ENCODE results near the gene GPR149. TPM values are rescaled to one million over a fixed set of nuclear protein-coding genes. Genes with fewer than 3 reads are reported as not detected.

GPR149 gene
- total RNA-seq, 1 donor from 2014 or later: not detected

- intact Hi-C loops (cut with DNase I): no loop called here
- DNase-seq (ENCODE audit: low spot score): no peak
Measured at GRCh38 chr3:154349223-154349622, 80.8 kb downstream of the GPR149 start.

DNA sequence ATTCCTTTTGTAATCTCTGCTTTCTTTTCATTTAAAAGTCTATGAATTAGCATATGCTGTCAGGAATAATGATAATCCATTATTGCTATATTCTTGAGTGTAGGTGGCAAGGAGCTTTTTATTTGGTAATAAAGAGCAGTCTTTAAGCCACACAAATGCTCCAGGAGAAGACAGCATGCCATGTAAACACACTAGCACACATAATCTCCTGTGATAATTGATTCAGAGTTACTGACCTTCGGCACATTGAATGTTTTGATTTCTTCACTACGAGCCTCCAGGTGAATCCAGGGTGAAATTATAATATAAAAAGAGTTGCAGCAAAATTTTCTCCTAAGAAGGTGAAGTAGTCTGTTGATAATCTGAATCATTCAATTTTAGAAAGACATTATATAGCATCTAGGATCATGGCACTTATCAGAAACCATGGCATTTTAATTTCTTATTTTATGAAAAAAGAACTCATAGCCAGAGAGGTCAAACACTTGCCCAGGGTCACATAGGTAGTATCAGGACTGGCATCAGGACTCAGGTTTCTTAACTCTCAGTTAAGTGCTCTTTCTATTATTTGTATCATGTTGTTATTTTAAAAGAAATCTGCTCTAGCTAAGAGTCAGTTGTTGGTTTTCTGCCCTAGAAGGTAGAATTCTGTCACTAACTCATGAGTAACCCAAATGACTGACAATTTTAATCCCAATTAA is 84.4 kb downstream of the GPR149 start:
- no peak for DNase-seq (ENCODE audit: low spot score)

GRCh38 chr3:154338570-154338969 is 91.4 kb downstream of the GPR149 start:
- intact Hi-C loops (cut with DNase I): loop anchor here (5.0 to 10.0 kb wide), 2 partner anchors 984 to 1366 kb away; no protein-coding TSS in a partner anchor
- no peak for DNase-seq (ENCODE audit: low spot score)

More for the DNA sequence above, 84.4 kb downstream of the GPR149 start:
- intact Hi-C loops (cut with DNase I): no loop called here

- no peak for DNase-seq (ENCODE audit: low spot score)
- intact Hi-C loops (cut with DNase I): loop anchor here (5.0 to 10.0 kb wide), 2 partner anchors 984 to 1367 kb away; no protein-coding TSS in a partner anchor
Measured at GRCh38 chr3:154338008-154338407, 92.0 kb downstream of the GPR149 start.

DNA sequence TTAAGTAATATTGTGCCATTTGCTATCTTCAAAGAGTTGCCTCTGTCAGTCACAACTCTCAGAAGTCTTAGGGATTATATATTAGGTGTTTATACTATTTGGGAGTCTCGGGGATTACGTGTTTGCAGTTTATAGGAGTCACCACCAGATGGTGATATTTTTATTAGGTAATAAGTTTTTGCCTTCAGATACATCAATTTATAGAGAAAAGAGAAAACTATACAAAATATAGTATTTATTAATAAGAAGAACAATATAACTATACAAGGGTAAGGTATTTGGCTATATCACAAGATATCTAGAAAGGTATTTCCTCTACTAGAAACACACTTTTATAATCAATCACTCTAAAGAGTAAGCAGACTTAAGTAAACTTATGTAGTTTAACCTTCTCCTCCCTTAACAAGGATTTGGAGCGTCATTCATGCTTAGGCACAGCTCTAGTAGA is 95.0 kb downstream of the GPR149 start:
- intact Hi-C loops (cut with DNase I): loop anchor here (5.0 to 10.0 kb wide), 2 partner anchors 987 to 1370 kb away; no protein-coding TSS in a partner anchor
- no peak for DNase-seq (ENCODE audit: low spot score)

DNA sequence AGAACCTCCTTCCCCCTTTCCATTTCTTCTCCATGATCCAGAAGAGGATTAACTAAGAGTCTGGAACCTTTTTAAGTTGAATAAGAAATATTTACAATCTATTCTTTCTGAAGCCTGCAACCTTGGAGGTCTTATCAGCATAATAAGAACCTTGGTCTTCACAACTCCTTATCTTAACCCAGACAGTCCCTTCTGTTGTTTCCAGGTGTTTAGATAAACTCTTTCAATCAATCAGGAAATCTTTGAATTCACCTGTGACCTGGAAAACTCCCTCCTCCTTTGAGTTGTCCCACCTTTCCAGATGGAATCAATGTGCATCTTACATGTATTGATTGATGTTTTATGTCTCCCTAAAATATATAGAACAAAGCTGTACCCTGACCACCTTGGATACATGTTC is 102.1 kb downstream of the GPR149 start:
- DNase-seq (ENCODE audit: low spot score): no peak
- intact Hi-C loops (cut with DNase I): no loop called here

GRCh38 chr3:154324919-154325318 is 105.1 kb downstream of the GPR149 start:
- no peak for DNase-seq (ENCODE audit: low spot score)
- intact Hi-C loops (cut with DNase I): no loop called here

- intact Hi-C loops (cut with DNase I): no loop called here
- peak; percentile 94 for DNase-seq (ENCODE audit: low spot score)
Measured at GRCh38 chr3:154323891-154324738, 105.9 kb downstream of the GPR149 start, which contains the start of gene DHX36. Gene DHX36, minus strand, starts transcription at chr3:154324487. Its CDS starts 71 bp downstream, at chr3:154324416.

- no peak for DNase-seq (ENCODE audit: low spot score)
Measured at GRCh38 chr3:154316974-154317767, 112.8 kb downstream of the GPR149 start.

DNA sequence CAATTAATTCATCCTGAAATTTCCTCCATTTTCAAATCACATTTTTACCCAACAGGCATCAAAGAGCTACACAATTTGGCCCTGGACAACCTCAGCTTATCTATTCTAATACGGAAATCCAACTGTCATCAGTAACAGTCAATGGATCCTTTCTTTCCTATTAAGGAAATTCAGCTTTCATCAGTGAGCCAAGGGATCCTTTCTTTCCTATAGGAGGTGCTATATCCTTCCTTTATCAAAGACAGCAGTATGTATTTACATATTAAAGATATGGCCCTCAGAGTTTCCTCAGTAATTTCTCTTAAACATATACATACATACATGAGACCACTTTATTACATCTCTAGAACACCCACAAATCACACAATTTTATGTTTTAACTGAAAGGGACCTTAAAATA is 115.8 kb downstream of the GPR149 start:
- intact Hi-C loops (cut with DNase I): no loop called here
- DNase-seq (ENCODE audit: low spot score): no peak

More at GRCh38 chr3:154316974-154317767, 112.8 kb downstream of the GPR149 start:
- intact Hi-C loops (cut with DNase I): no loop called here

DNA sequence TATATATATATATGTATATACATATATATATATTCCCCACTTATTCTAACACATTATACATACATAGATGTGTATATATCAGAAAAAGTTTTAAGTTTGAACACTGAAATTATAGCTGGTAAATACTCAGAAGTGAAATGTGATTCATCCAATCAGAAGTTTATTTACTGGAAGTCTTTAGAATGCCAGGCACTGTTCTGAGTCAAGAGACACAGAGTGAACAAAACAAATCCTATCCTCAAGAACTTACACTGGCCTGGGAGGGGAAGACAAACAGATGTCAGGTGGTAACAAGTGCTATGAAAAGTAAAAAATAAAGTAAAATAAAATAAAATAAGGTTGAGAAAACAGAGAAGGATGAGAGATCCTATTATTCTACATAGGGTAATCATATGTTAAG is 119.2 kb downstream of the GPR149 start:
- intact Hi-C loops (cut with DNase I): no loop called here
- DNase-seq (ENCODE audit: low spot score): no peak

DNA sequence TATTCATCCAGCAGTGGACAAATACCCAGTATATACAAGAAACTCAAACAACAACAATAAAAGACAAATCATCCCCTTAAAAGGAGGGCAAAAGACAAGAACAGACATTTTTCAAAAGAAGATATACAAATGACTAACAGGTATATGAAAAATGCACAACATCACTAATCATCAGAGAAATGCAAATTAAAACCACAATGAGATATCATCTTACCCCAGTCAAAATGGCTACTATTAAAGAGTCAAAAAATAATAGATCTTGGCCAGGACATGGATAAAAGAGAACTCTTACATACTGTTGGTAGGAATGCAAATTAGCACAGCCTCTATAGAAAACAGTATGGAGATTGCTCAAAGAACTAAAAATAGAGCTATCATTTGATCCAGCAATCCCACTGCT is 122.6 kb downstream of the GPR149 start:
- no peak for DNase-seq (ENCODE audit: low spot score)
- intact Hi-C loops (cut with DNase I): no loop called here

DNA sequence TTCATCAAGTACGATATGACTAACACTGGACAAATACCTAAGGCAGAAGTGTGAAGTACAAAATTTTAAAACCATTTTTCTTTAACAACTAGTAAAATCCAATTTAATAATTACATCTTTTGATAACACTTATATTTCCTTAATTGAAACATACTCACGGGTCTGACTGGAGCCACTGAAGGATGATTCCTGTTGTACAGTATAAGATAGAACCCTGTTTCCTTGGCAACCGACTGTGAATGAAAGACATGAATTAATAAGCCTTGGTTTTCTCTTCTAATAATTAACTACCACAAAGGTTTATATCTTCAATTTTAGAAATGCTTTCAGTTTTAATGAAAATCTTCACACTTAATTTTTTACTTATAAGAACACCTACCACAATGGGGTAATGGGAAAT is 125.1 kb downstream of the GPR149 start:
- DNase-seq (ENCODE audit: low spot score): no peak
- intact Hi-C loops (cut with DNase I): no loop called here

DNA sequence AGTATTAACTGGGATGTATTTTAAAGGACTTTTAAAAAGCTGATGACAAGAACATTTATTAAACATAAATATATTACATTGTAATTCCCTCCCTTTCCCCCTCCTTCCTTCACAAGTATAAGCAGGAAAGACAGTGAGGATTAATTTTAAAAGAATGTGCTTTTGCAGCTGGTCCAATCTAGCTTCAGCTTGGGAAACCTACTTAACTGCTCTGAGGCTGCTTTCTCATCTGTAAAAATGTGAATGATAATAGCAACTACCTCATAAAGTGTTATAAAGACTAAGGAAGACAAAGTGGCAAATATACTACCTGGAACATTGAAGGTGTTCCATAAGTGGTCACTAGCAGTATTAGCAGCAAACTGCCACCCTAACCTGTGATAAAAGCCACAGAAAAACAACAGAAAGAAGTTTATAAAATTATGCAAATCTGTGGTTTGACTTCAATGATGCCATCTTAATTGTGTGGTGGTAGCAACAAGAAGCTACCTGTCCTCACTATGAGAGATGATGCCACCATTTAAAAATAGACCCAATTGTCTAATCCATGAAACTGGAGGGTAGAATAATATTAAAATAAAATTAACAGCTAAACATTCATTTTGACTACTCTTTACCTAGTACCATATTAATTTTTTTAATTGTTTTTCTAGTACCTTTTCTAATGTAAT is 125.7 kb downstream of the GPR149 start:
- DNase-seq (ENCODE audit: low spot score): no peak
- intact Hi-C loops (cut with DNase I): no loop called here

- DNase-seq (ENCODE audit: low spot score): no peak
- intact Hi-C loops (cut with DNase I): no loop called here
Measured at GRCh38 chr3:154301561-154301960, 128.4 kb downstream of the GPR149 start.

DNA sequence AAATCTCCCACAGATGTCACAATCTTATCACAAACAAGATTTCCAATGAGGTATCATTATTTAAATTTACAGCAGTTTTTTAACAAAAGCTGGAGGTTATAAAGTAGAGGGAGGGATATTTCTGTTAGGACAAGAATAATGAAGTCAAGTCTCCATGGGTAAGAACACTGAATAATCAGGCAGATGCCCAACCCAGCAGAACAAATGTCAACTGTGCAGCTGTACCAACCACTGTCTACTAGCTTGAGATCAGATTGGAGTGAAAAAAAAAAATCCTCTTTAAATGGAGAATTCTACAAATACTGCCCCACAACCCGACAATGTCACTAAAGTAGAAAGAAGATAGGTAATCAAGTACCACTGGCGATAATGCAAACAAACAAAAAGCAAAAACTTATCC is 136.0 kb downstream of the GPR149 start:
- no peak for DNase-seq (ENCODE audit: low spot score)
- intact Hi-C loops (cut with DNase I): no loop called here

- intact Hi-C loops (cut with DNase I): no loop called here
- no peak for DNase-seq (ENCODE audit: low spot score)
Measured at GRCh38 chr3:154290187-154290586, 139.8 kb downstream of the GPR149 start.
